OCI-LY7 (cell line): Measurements from ENCODE around the gene POFUT1.

Experiments
- EZH2phosphoT487 ChIP-seq: fragments of 200-600 bp; sonication (generic); IDR thresholded peaks from 2 replicates; pipeline ENCODE4 v1.6.1; 2018; ENCODE audit warnings: low read depth, borderline replicate concordance, mild to moderate bottlenecking, mixed run types, antibody characterized with exemption, low read length, moderate library complexity, mixed read lengths
- TF ChIP-seq, protein P1 (sequence below): fragments of 200-600 bp; sonication (generic); conservative IDR thresholded peaks from 2 replicates; pipeline ENCODE4 v1.5.1; 2014; ENCODE audit warnings: mild to moderate bottlenecking, antibody characterized with exemption, low read length, moderate library complexity, mixed read lengths

DNA sequence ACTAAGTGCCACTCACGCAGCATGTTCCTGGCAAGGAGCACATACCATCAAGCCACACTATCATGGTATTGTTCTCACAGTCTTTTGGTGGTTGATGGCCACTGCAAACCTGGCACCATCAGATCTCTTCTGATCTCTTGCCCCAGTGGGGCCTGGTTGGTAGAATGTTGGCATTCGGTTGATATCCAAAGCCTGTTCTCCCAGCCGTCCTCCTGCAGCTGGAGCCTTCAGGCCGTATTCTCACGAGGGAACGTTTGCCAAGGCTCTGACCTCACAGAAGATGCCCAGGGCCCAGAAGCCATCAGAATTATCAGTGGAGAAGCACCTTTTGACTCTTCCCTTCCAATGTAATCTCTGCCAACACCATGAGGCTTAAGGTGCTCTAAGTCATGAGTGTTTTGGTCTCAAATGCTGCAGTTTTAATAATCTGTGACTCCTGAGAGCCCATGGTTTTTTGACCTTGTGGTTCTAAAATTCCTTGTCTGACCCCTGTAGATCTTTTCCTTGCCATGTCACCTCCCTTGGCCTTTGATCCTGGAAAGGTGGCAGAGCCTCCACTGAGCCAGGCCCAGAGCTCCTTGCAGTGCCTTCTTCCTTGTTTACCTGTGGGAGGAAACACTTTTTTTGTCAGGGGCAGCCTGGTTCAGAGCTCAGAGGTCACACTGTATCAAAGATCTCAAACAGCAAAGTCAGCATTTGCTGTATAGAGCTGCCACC, 27.8 kb downstream of the POFUT1 start:
- TF ChIP-seq, protein P1, sequence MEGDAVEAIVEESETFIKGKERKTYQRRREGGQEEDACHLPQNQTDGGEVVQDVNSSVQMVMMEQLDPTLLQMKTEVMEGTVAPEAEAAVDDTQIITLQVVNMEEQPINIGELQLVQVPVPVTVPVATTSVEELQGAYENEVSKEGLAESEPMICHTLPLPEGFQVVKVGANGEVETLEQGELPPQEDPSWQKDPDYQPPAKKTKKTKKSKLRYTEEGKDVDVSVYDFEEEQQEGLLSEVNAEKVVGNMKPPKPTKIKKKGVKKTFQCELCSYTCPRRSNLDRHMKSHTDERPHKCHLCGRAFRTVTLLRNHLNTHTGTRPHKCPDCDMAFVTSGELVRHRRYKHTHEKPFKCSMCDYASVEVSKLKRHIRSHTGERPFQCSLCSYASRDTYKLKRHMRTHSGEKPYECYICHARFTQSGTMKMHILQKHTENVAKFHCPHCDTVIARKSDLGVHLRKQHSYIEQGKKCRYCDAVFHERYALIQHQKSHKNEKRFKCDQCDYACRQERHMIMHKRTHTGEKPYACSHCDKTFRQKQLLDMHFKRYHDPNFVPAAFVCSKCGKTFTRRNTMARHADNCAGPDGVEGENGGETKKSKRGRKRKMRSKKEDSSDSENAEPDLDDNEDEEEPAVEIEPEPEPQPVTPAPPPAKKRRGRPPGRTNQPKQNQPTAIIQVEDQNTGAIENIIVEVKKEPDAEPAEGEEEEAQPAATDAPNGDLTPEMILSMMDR = no peak
- TF ChIP-seq EZH2phosphoT487 = no peak
